Fibroblast of pulmonary artery (primary cell): ENCODE results near the gene GNG12.

ENCODE experiments used
- DNase-seq: peaks from one replicate; pipeline ENCODE4 v3.0.0-alpha.2; 2010; ENCODE audit warnings: low read depth
- H3K4me3 ChIP-seq: replicated peaks from 2 replicates; pipeline ENCODE4 v1.5.1; 2011; ENCODE audit warnings: low read depth, mild to moderate bottlenecking, control low read depth, low read length, moderate library complexity
- TF ChIP-seq, protein P1 (sequence below): IDR thresholded peaks from 2 replicates; pipeline ENCODE4 v1.5.1; 2011; ENCODE audit warnings: mild to moderate bottlenecking, control low read depth, low read length, inconsistent platforms; ENCODE audit errors: missing control alignments

GNG12 gene

DNA sequence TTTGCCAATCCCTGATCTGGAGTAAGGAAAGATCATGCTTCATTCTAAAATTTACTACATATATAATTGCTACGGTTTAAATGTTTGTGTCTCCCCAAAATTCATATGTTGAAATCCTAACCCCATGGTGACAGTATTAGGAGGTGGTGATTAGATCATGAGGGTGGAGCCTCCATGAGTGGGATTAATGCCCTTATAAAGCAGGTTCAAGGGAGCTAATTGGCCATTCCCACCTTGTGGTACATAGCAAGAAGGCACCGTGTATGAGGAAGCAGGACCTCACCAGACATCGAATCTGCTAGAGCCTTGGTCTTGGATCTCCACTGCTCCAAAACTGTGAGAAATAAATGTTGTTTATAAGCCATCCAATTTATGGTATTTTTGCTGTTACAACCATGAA lies 92.7 kb downstream of the GNG12 start:
- H3K4me3 ChIP-seq = no peak overlapping the region
- no peak for DNase-seq
- TF ChIP-seq, protein P1, sequence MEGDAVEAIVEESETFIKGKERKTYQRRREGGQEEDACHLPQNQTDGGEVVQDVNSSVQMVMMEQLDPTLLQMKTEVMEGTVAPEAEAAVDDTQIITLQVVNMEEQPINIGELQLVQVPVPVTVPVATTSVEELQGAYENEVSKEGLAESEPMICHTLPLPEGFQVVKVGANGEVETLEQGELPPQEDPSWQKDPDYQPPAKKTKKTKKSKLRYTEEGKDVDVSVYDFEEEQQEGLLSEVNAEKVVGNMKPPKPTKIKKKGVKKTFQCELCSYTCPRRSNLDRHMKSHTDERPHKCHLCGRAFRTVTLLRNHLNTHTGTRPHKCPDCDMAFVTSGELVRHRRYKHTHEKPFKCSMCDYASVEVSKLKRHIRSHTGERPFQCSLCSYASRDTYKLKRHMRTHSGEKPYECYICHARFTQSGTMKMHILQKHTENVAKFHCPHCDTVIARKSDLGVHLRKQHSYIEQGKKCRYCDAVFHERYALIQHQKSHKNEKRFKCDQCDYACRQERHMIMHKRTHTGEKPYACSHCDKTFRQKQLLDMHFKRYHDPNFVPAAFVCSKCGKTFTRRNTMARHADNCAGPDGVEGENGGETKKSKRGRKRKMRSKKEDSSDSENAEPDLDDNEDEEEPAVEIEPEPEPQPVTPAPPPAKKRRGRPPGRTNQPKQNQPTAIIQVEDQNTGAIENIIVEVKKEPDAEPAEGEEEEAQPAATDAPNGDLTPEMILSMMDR = no peak

DNA sequence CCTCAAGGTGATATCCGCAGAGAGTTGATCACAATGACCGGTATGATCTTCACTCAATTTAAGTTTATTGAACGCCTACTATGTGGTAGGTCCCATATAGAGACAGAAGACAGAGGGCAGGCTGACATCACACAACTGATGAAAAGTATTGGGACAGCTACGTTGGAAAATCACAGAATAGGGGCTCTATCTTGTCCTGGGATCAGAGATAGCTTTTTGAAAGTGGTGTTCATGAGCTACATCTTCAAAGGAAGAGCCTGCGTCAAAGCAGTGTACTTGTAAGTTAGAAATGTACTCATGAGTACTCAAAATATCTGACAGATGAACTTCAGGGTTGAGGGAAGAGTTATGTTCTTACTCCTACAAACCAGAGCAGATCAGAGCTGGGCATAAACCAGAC lies 93.9 kb downstream of the GNG12 start:
- no peak for DNase-seq
- TF ChIP-seq, protein P1 = no peak
- H3K4me3 ChIP-seq = no peak overlapping the region

DNA sequence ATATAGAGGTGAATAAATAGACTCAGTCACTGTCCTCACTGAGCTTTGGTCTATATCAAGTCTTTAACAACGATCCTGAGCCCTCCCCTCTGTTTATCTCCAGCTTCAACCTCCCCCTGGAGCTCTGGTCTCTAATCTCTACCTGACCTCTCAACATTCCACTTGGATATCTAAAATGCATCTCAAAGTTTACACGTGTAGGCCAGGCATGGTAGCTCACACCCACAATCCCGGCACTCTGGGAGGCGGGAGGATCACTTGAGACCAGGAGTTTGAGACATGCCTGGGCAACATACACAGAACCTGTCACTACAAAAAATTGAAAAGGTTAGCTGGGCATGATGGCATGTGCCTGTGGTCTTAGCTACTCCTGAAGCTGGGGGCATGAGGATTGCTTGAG lies 94.9 kb downstream of the GNG12 start:
- no peak overlapping the region for H3K4me3 ChIP-seq
- TF ChIP-seq, protein P1 = no peak
- DNase-seq = no peak

DNA sequence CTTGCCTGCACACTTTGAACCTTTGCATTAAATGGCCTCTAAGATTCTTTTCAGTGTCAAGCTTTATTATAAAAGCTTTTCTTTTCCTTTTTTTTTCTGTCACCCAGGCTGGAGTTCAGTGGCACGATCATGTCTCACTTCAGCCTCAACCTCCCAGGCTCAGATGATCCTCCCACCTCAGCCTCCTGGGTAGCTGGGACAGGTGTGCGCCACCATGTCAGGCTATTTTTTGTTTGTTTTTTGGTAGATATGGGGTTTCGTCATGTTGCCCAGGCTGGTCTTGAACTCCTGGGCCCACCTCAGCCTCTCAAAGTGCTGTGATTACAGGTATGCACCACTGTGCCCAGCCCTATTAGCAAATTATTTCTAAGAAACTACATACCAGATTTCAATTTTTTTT lies 95.4 kb downstream of the GNG12 start:
- DNase-seq = no peak
- TF ChIP-seq, protein P1 = no peak

DNA sequence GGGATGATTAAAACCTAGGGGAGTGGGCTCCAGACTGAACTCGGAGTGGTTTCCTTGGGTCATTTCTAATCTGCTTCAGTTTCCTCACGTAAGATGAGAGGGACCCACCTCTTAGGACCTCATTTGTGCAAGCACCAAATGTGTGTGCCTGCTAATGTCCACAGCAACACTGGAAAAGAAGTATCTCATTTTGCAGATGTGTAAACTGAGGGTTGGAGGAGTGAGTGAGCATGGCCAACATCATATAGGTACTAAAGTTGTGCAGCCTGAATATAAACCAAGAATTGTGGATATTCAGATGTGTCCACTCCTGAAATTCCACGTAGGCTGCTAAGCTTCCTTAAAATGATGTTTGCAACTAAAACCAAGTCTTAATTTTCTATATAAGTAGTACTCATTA lies 96.5 kb downstream of the GNG12 start:
- H3K4me3 ChIP-seq = peak overlapping the region; percentile 20
- DNase-seq = no peak
- TF ChIP-seq, protein P1 = no peak

More for the DNA sequence above, 95.4 kb downstream of the GNG12 start:
- no peak overlapping the region for H3K4me3 ChIP-seq

DNA sequence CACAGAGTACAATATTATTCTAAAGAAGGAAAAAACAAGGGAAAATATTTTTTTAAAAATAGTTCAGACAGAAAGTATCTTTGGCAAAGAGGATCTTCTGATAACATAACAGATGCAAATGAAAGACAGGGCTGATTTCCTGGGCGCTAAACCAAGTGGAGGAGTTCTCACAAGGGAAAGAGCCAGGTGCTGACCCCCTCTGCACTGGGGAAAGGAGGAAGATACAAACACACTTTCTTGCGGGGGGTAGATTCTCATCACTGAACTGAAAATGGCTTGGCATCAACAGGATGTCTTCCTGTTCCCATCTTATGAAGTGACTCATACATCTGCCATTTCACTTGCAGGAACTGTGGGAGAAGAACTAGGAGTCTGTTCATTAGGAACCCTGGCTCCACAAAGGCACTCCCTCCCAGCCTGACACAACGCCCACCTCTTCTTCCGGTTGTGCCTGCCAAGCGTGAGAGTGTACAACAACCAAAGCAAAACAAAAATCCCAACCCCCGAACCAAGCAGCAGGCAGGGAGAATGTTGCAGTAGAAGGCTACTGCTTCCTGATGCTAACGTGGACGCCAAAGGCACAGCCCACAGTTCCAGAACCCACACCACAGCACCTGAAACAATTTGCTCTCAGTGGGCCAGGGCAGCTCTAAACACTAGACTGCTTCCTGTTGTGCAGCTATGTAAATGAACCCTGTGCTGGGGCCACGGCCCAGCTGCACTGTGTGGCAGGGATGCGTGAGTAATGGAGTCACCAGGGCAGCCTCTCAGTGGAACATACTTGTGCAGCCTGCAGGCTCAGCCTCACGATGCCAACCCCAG lies 97.2 kb downstream of the GNG12 start:
- TF ChIP-seq, protein P1 = no peak
- peak; percentile 98 for DNase-seq
- peak overlapping the region; percentile 20 for H3K4me3 ChIP-seq

DNA sequence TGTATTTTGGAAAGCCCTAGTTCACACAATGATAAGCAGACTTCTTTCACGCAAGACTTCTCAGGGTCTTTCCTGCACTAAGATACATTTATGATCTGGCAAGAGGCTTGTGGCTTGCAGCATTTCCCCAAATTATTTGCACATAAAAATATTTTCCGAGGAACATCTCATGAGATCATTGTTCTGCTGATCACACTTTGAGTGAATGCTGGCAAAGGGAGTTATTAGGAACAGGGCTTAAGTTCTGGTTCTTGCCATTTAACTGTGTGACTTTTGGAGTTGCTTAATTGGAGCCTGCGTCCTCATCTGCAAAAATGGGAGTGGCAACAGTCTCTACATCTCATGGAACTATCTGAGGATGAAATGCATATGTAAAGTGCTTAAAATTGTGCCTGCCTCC lies 98.1 kb downstream of the GNG12 start:
- no peak overlapping the region for H3K4me3 ChIP-seq
- TF ChIP-seq, protein P1 = no peak
- peak; percentile 49 for DNase-seq
